ENCODE measurements around the gene STAT1.
"Not testable (repeated sequence)": the region's sequence is repeated elsewhere in the genome, so short reads cannot be mapped to it uniquely, and the experiment has no call there.

Gene STAT1

DNA sequence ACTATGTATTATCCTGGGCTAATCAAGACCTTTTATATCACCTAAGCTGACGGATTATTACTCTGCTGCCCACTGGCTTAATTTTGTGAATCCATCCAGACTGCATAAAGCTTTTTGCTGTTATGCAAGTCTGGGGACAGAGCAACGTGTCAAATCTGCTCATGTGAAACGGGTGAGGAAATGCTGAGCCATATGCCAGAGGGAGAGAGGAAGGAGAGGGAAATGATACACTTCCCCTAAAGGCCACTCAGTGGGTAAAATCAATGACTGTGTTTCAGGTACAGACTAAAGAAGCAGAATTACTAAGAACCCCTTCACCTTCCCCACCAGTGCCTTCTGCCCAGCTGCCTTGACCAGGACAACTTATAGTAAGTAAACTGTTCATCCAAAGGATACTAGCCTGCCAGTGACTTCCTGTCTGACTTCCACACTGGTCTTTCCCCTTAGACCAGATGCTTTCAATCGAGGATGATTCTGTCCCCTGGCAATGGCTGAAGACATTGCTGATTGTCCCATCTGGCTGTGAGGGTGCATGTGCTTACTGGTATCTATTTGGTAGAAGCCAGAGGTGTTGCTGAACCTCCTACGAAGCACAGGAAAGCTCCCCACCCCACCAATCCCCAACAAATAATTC lies 43.0 kb downstream of the STAT1 start:
- no peak for ATAC-seq (replicated peaks; ENCODE audit: extremely low read depth, poor library complexity, severe bottlenecking)

GRCh38 chr2:190970160-190970559 lies 43.8 kb downstream of the STAT1 start:
- no peaks in the 10 kb centered on the region for H3K27me3 Mint-ChIP-seq
- H3K9me3 Mint-ChIP-seq, result no peaks in the 10 kb centered on the region
- peaks cover 6% of the 10 kb centered on the region for H3K4me1 Mint-ChIP-seq
- H3K4me3 Mint-ChIP-seq, result no peak overlapping the region
- ATAC-seq (replicated peaks; ENCODE audit: extremely low read depth, poor library complexity, severe bottlenecking) (no peak), DNase-seq (ENCODE audit: low spot score in 2 of 2) (no peak)
- peak overlapping the region; percentile 51 for H3K27ac Mint-ChIP-seq (ENCODE audit: low read depth)
- H3K36me3 Mint-ChIP-seq (ENCODE audit: insufficient read depth), result peaks cover 65% of the 10 kb centered on the region

More for the DNA sequence above, 43.0 kb downstream of the STAT1 start:
- H3K27ac Mint-ChIP-seq (ENCODE audit: low read depth), result peak overlapping the region; percentile 88
- H3K4me1 Mint-ChIP-seq, result peaks cover 6% of the 10 kb centered on the region
- H3K9me3 Mint-ChIP-seq, result no peaks in the 10 kb centered on the region
- no peaks in the 10 kb centered on the region for H3K27me3 Mint-ChIP-seq
- H3K36me3 Mint-ChIP-seq (ENCODE audit: insufficient read depth), result peaks cover 71% of the 10 kb centered on the region
- no peak overlapping the region for H3K4me3 Mint-ChIP-seq
- DNase-seq (ENCODE audit: low spot score in 2 of 2), result no peak

DNA sequence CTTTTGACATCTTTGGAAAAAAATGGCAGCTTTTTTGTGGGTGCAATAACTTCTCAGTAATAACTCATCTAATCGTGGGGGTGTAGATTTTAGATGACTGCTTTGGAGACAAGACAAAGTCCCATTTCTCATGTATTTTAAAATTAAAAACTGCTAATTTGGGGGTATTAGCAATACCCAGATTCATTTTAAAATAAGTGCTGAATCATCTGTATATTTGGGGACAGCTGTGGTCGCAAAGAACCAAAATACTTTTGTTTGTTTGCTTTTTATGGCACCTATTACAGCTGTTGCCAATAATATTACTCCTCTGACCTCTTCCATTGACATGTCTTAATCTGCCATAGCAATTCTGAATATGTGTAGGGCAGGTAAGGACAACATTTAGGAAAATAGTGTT lies 45.4 kb downstream of the STAT1 start:
- DNase-seq (ENCODE audit: low spot score in 2 of 2) (no peak), ATAC-seq (replicated peaks; ENCODE audit: extremely low read depth, poor library complexity, severe bottlenecking) (no peak)
- peaks cover 56% of the 10 kb centered on the region for H3K36me3 Mint-ChIP-seq (ENCODE audit: insufficient read depth)
- H3K9me3 Mint-ChIP-seq, result no peaks in the 10 kb centered on the region
- H3K27me3 Mint-ChIP-seq, result no peaks in the 10 kb centered on the region
- H3K4me3 Mint-ChIP-seq, result no peak overlapping the region
- H3K27ac Mint-ChIP-seq (ENCODE audit: low read depth), result peak overlapping the region; percentile 53
- peaks cover 14% of the 10 kb centered on the region for H3K4me1 Mint-ChIP-seq

DNA sequence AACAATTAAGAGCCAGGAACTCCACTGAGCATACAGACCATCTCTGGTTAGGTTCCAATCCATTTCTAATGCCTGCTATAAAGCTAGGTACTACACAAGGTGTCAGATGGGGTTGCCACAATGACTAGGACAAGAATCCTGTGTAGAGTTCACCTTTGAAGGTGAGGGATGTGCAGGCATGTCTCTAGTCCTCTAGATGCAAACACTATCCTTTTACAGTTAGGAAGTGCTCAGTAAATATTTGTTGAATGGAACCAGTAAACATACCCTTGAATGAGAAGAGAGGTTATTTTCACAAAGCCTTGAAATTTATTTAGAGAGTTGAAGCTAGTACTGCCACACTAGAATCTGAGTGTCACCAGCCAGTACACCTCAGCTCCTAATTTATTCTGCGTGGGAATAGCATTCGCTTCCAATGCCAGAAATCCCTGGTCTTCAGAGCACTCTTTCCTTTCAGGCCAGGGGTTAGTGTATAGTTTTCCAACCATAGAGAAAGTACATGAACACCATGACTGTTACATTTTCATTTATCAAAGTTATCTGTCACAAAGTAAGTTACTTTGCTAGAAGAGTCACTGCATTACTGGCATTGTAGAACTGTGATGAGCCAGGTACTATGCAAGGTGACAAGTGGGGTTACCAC lies 48.3 kb downstream of the STAT1 start:
- no peaks in the 10 kb centered on the region for H3K27me3 Mint-ChIP-seq
- H3K4me1 Mint-ChIP-seq, result peaks cover 26% of the 10 kb centered on the region
- no peak for ATAC-seq (replicated peaks; ENCODE audit: extremely low read depth, poor library complexity, severe bottlenecking)
- H3K27ac Mint-ChIP-seq (ENCODE audit: low read depth), result no peak overlapping the region
- H3K9me3 Mint-ChIP-seq, result no peaks in the 10 kb centered on the region
- H3K36me3 Mint-ChIP-seq (ENCODE audit: insufficient read depth), result peaks cover 47% of the 10 kb centered on the region
- no peak overlapping the region for H3K4me3 Mint-ChIP-seq
- no peak for DNase-seq (ENCODE audit: low spot score in 2 of 2)

DNA sequence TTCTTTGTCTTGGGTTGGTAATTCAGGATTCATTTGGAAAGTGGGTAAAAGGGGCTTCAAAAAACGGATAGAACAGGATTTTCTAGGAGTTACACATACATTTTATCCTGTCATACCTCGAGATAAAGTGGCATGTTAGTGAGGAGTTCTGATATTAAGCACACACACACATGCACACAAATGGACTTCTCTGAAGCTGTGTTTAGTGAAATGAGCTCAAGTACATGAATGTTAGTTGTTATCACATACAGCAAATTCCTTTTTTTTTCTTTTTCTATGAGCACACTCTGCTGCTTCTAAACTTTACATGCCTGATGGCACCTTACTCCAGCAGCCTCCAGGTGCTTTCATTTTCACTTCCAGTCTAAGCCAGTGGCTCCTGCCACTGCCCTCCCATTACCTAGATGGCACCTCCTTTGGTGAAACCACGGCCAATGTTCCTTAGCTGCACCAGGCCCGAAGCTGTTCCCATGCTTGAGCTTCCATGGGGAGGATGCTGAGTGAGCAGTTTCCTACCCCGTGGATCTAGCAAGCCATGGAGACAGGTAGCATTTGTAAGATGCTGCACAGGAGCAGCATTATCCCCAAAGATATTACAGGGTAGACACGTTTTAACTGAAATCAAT lies 49.7 kb downstream of the STAT1 start:
- DNase-seq (ENCODE audit: low spot score in 2 of 2) (no peak), ATAC-seq (replicated peaks; ENCODE audit: extremely low read depth, poor library complexity, severe bottlenecking) (peak; percentile 72)
- H3K27me3 Mint-ChIP-seq, result no peaks in the 10 kb centered on the region
- no peaks in the 10 kb centered on the region for H3K9me3 Mint-ChIP-seq
- H3K4me3 Mint-ChIP-seq, result peak overlapping the region; percentile 6
- H3K4me1 Mint-ChIP-seq, result peaks cover 28% of the 10 kb centered on the region
- peak overlapping the region; percentile 36 for H3K27ac Mint-ChIP-seq (ENCODE audit: low read depth)
- H3K36me3 Mint-ChIP-seq (ENCODE audit: insufficient read depth), result peaks cover 36% of the 10 kb centered on the region

DNA sequence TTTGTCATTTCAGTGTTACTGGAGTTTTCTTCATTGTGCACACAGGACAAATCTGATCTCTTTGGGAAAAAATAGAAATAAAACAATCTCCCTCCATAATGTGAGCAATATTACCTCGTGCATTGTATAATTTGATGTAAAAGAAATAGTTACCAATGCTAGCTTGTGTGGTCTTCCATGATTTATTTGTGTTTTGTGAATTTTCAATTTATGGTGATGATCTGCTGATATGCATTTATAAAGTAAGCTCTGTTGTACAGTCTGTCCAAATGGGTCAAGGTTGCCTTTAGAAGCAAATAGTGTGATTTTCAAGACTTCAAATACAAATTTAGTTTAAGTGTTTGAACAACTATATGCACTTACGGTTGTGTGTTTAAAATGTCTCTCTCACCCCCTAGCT lies 50.9 kb downstream of the STAT1 start:
- DNase-seq (ENCODE audit: low spot score in 2 of 2) (no peak), ATAC-seq (replicated peaks; ENCODE audit: extremely low read depth, poor library complexity, severe bottlenecking) (no peak)
- Mint-ChIP-seq H3K36me3 (ENCODE audit: insufficient read depth) (peaks cover 31% of the 10 kb centered on the region), H3K27ac (ENCODE audit: low read depth) (peak overlapping the region; percentile 41), H3K4me3 (no peak overlapping the region), H3K4me1 (peaks cover 40% of the 10 kb centered on the region), H3K9me3 (no peaks in the 10 kb centered on the region), H3K27me3 (no peaks in the 10 kb centered on the region)

DNA sequence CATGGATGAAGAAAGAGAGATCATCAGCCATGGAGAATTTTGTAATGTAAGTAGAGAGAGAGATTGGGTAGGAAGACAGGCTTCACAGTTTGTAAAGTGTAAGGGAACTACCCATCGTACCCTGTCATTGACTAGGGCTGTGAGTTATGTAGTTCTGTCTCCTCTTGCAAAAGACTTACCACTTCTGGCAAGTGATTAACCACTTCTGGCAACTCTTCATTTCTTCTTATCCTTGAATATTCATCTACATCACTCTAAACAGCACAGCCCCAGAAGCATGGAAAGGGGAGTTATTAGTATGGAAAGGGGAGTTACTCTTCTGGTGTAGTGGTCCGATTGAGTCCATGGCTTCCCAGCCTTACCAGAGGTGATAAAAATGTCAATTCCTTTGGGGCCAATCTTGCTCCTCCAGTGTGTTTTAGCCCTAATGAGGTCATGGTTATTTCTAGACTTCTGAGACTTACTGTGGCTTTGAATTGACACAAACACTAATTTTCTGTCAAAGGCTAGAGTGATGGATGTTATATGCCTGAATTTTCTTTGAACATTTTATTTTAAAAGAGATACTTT lies 52.0 kb downstream of the STAT1 start:
- Mint-ChIP-seq H3K9me3 (no peaks in the 10 kb centered on the region), H3K36me3 (ENCODE audit: insufficient read depth) (peaks cover 30% of the 10 kb centered on the region)

DNA sequence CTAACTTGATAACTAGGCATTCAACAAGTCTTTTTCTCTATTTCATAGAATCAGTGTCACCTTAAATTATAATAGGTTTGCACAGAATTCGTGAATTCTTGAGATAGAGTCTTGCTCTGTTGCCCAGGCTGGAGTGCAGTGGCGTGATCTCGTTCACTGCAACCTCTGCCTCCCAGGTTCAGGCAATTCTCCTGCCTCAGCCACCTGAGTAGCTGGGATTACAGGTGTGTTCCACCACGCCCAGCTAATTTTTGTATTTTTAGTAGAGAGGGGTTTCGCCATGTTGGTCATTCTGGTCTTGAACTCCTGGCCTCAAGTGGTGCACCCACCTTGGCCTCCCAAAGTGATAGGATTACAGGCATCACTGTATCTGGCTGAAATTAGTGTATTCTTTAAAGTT lies 52.9 kb downstream of the STAT1 start:
- ATAC-seq (replicated peaks; ENCODE audit: extremely low read depth, poor library complexity, severe bottlenecking); H3K9me3 Mint-ChIP-seq; DNase-seq (ENCODE audit: low spot score in 2 of 2); H3K4me3 Mint-ChIP-seq; H3K27me3 Mint-ChIP-seq: not testable (repeated sequence)
- peak overlapping the region; percentile 81 for H3K27ac Mint-ChIP-seq (ENCODE audit: low read depth)
- H3K4me1 Mint-ChIP-seq, result peaks cover 35% of the 10 kb centered on the region
- peaks cover 27% of the 10 kb centered on the region for H3K36me3 Mint-ChIP-seq (ENCODE audit: insufficient read depth)

More for the DNA sequence above, 52.0 kb downstream of the STAT1 start:
- Mint-ChIP-seq H3K4me1 (peaks cover 41% of the 10 kb centered on the region), H3K27ac (ENCODE audit: low read depth) (peak overlapping the region; percentile 81), H3K4me3 (no peak overlapping the region), H3K27me3 (no peaks in the 10 kb centered on the region)
- no peak for DNase-seq (ENCODE audit: low spot score in 2 of 2)
- no peak for ATAC-seq (replicated peaks; ENCODE audit: extremely low read depth, poor library complexity, severe bottlenecking)

- DNase-seq (ENCODE audit: low spot score in 2 of 2) (no peak), ATAC-seq (replicated peaks; ENCODE audit: extremely low read depth, poor library complexity, severe bottlenecking) (no peak)
- Mint-ChIP-seq H3K36me3 (ENCODE audit: insufficient read depth) (peaks cover 29% of the 10 kb centered on the region), H3K27ac (ENCODE audit: low read depth) (peak overlapping the region; percentile 74), H3K27me3 (no peaks in the 10 kb centered on the region), H3K9me3 (no peaks in the 10 kb centered on the region), H3K4me1 (peaks cover 41% of the 10 kb centered on the region), H3K4me3 (no peak overlapping the region)
Observed at GRCh38 chr2:190959911-190960788, 53.8 kb downstream of the STAT1 start.

DNA sequence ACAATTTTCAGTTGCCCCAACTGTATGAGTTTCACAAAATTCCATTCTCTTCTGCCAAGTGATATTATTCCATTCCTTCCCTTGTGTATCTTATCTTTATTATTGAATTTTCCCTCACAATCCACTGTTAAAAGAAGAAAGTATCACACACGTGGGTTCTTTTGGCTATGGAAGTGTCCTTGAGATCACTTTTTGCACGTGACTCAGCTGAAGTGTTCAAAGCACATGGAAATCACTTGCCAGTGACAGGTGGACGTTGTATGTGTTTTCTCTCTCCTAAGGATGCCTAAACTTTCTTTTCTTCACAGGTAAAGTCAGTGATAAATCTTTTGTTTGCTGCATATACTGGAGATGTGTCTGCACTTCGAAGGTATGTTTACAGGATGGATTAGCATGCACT lies 60.7 kb downstream of the STAT1 start:
- H3K36me3 Mint-ChIP-seq (ENCODE audit: insufficient read depth), result peaks cover 6% of the 10 kb centered on the region
- H3K27me3 Mint-ChIP-seq, result no peaks in the 10 kb centered on the region
- peaks cover 9% of the 10 kb centered on the region for H3K4me1 Mint-ChIP-seq
- DNase-seq (ENCODE audit: low spot score in 2 of 2) (no peak), ATAC-seq (replicated peaks; ENCODE audit: extremely low read depth, poor library complexity, severe bottlenecking) (no peak)
- no peak overlapping the region for H3K4me3 Mint-ChIP-seq
- no peaks in the 10 kb centered on the region for H3K9me3 Mint-ChIP-seq
- no peak overlapping the region for H3K27ac Mint-ChIP-seq (ENCODE audit: low read depth)

GRCh38 chr2:190950566-190950991 lies 63.4 kb downstream of the STAT1 start:
- Mint-ChIP-seq H3K9me3 (no peaks in the 10 kb centered on the region), H3K27ac (ENCODE audit: low read depth) (no peak overlapping the region), H3K4me3 (no peak overlapping the region), H3K36me3 (ENCODE audit: insufficient read depth) (no peaks in the 10 kb centered on the region), H3K27me3 (no peaks in the 10 kb centered on the region), H3K4me1 (peaks cover 13% of the 10 kb centered on the region)
- no peak for DNase-seq (ENCODE audit: low spot score in 2 of 2)
- no peak for ATAC-seq (replicated peaks; ENCODE audit: extremely low read depth, poor library complexity, severe bottlenecking)

DNA sequence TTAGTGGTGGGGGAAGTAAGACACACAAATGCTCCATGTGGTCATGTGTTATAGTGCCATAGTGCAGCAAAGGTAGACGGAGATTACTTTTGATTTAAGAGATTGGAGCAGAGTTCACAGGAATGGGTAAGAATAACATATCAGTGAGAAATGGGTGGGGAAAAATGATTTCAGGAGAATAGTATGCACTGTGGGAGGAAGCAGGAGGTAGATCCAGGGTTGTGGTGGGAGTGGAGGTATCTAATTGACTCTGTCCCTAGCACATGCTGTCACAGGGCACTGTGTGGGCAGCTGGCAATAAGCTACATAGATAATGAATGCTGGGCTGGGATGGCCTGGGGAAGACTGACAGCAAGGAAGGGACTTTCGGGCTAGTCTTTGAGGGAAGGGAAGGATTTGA lies 65.3 kb downstream of the STAT1 start:
- DNase-seq (ENCODE audit: low spot score in 2 of 2) (no peak), ATAC-seq (replicated peaks; ENCODE audit: extremely low read depth, poor library complexity, severe bottlenecking) (no peak)
- H3K9me3 Mint-ChIP-seq, result no peaks in the 10 kb centered on the region
- no peaks in the 10 kb centered on the region for H3K27me3 Mint-ChIP-seq
- H3K4me3 Mint-ChIP-seq, result no peak overlapping the region
- H3K27ac Mint-ChIP-seq (ENCODE audit: low read depth), result no peak overlapping the region
- H3K36me3 Mint-ChIP-seq (ENCODE audit: insufficient read depth), result no peaks in the 10 kb centered on the region
- H3K4me1 Mint-ChIP-seq, result peaks cover 12% of the 10 kb centered on the region
